Esophagus squamous epithelium (tissue), 5 donors: ENCODE measurements around the gene DLAT. TPM values are rescaled to one million over a fixed set of nuclear protein-coding genes. Genes with fewer than 3 reads are reported as not detected.

Experiments used
- DNase-seq: peaks from one replicate; lab custom pipeline; 2025; lab: John Stamatoyannopoulos, UW
- H3K27ac ChIP-seq, 4 donors: fragments of 200-600 bp; sonication (generic); one replicate each; pipeline ENCODE4 v1.5.1; 2016 to 2019; ENCODE audit warnings: mild to moderate bottlenecking in 1 of 4
- H3K27me3 ChIP-seq, 4 donors: fragments of 200-600 bp; sonication (generic); 1 replicate in 3 of 4; 2 replicates in 1 of 4; pipeline versions ENCODE4 v1.5.1 to v1.6.0; 2017 to 2021; ENCODE audit warnings: antibody characterized with exemption in 1 of 4
- H3K36me3 ChIP-seq, 3 donors: fragments of 200-600 bp; sonication (generic); one replicate each; pipeline ENCODE4 v1.5.1; 2016 to 2019
- H3K4me1 ChIP-seq, 3 donors: fragments of 200-600 bp; sonication (generic); one replicate each; pipeline ENCODE4 v1.5.1; 2017 to 2019
- H3K4me3 ChIP-seq, 4 donors: fragments of 200-600 bp; sonication (generic); 1 replicate in 3 of 4; 2 replicates in 1 of 4; pipeline ENCODE4 v1.5.1; 2016 to 2019; ENCODE audit warnings: mild to moderate bottlenecking in 2 of 4, moderate library complexity in 1 of 4
- H3K9me3 ChIP-seq, 3 donors: fragments of 200-600 bp; sonication (generic); one replicate each; pipeline ENCODE4 v1.5.1; 2016 to 2019
- POLR2A ChIP-seq, 4 donors: fragments of 450-650 bp; IDR thresholded peaks; one replicate each; pipeline ENCODE4 v1.6.1; 2017; ENCODE audit warnings: antibody characterized with exemption in 4 of 4, mild to moderate bottlenecking in 4 of 4, moderate library complexity in 3 of 4
- WGBS, 2 donors: methylation state at CpG; one replicate each; pipeline ENCODE4 v1.1.5; 2018; 5-methylcytosine and 5-hydroxymethylcytosine counted together
- intact Hi-C: fragments of 100-400 bp; cut with DNase I; formaldehyde crosslinking; loops from one replicate; pipeline ENCODE4 v1.15.0; 2022
- small RNA-seq, 4 donors: library from RNA; depleted of rRNA; stranded (forward); fragments of <200 nt; gene quantifications; one replicate each; pipeline ENCODE3, GENCODE V24; 2016
- total RNA-seq, 4 donors: library from RNA; depleted of rRNA; stranded (reverse); fragments of >200 nt; gene quantifications; one replicate each; pipeline ENCODE4 v1.1.0, GENCODE V29; 2016
- TF ChIP-seq, protein P1 (sequence below), 6 experiments: fragments of 450-650 bp in 4 of 6; fragments of 200-600 bp in 2 of 6; sonication (generic) in 2 of 6; IDR thresholded peaks; one replicate each; pipeline ENCODE4 v1.5.1; 2016 to 2019; ENCODE audit warnings: antibody characterized with exemption in 6 of 6, mild to moderate bottlenecking in 4 of 6, moderate library complexity in 4 of 6
- donor health status: DM: yes; HTN: yes; CAD: no.

The DLAT gene
- total RNA-seq, 4 donors from 2014 or later: 28.9 to 56.5 (median 39.4) TPM

DNA sequence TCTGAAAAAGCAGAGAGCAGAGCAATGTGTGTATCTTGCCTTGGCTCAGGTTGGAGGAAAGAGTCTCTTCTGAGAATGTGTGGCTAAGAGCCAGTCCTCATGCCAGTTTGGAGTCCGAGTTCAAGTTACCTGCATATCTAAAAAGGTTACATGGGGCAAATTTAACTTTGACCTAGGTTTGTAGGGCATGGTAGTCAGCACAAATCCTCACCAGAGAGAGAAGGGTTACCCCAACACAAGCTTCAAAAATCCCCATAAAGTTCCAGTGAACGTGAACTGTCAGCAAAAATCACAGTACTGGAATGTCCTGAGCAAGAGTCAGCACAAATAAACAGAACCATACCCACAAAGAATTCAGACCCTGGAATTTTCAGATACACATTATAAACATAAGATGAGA, 75.3 kb downstream of the DLAT start:
- Histone ChIP-seq H3K9me3 (no peaks in the 10 kb centered on the region), H3K4me1 (peaks cover 0 to 25% (median 0%) of the 10 kb centered on the region in 3 donors), H3K36me3 (peaks cover 0 to 50% (median 5%) of the 10 kb centered on the region in 3 donors), H3K27ac (no peak overlapping the region), H3K27me3 (no peaks in the 10 kb centered on the region), H3K4me3 (no peak overlapping the region)
- no peak for DNase-seq
- TF ChIP-seq, protein P1, sequence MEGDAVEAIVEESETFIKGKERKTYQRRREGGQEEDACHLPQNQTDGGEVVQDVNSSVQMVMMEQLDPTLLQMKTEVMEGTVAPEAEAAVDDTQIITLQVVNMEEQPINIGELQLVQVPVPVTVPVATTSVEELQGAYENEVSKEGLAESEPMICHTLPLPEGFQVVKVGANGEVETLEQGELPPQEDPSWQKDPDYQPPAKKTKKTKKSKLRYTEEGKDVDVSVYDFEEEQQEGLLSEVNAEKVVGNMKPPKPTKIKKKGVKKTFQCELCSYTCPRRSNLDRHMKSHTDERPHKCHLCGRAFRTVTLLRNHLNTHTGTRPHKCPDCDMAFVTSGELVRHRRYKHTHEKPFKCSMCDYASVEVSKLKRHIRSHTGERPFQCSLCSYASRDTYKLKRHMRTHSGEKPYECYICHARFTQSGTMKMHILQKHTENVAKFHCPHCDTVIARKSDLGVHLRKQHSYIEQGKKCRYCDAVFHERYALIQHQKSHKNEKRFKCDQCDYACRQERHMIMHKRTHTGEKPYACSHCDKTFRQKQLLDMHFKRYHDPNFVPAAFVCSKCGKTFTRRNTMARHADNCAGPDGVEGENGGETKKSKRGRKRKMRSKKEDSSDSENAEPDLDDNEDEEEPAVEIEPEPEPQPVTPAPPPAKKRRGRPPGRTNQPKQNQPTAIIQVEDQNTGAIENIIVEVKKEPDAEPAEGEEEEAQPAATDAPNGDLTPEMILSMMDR (IDR thresholded peaks at IDR 0.05): no peak
- TF ChIP-seq POLR2A (IDR thresholded peaks at IDR 0.05): no peak
- 68 to 69% methylated on average over 2 of the region's 2 CpGs for WGBS, 2 donors
- intact Hi-C loops: no loop called here

- H3K27me3 ChIP-seq: no peaks in the 10 kb centered on the region
- peaks cover 0 to 25% (median 0%) of the 10 kb centered on the region in 3 donors for H3K4me1 ChIP-seq
- no peaks in the 10 kb centered on the region for H3K9me3 ChIP-seq
- no peak for TF ChIP-seq POLR2A (IDR thresholded peaks at IDR 0.05)
- TF ChIP-seq, protein P1 (IDR thresholded peaks at IDR 0.05): no peak
- intact Hi-C loops: no loop called here
- 74 to 77% methylated on average over 6 of the region's 6 CpGs for WGBS, 2 donors
- H3K36me3 ChIP-seq: peaks cover 0 to 30% (median 0%) of the 10 kb centered on the region in 3 donors
- H3K27ac ChIP-seq: peak overlapping the region in 3 of 4 donors; percentile 11 to 67 (median 45)
- DNase-seq: no peak
- no peak overlapping the region for H3K4me3 ChIP-seq
Measured at GRCh38 chr11:112103446-112103845, 78.2 kb downstream of the DLAT start.

DNA sequence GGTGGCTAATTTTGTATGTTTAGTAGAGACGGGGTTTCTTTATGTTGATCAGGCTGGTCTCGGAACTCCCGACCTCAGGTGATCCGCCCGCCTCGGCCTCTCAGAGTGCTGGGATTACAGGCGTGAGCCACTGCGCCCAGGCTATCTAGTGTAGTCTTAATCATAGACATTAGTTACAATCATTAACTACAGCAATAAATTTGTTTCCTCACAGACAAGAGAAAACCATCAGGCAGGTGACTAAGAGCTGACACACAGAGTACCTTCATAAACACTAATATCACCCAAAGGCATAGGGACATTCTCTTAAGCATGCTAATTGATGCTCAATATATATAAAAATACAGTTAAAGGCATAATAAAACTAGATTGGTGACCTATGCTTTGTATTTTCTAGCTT, 80.9 kb downstream of the DLAT start:
- 65 to 82% methylated on average over 8 of the region's 8 CpGs for WGBS, 2 donors
- no peak for TF ChIP-seq POLR2A (IDR thresholded peaks at IDR 0.05)
- TF ChIP-seq, protein P1 (IDR thresholded peaks at IDR 0.05): no peak
- Histone ChIP-seq H3K9me3 (no peaks in the 10 kb centered on the region), H3K27me3 (no peaks in the 10 kb centered on the region), H3K36me3 (peaks cover 0 to 10% (median 0%) of the 10 kb centered on the region in 3 donors), H3K4me3 (no peak overlapping the region), H3K27ac (no peak overlapping the region), H3K4me1 (peaks cover 0 to 25% (median 0%) of the 10 kb centered on the region in 3 donors)
- intact Hi-C loops: no loop called here
- DNase-seq: no peak

Small RNAs within 50 kb of the gene (small RNA-seq; reads per million reads assigned to genes)
- gene AP000907.3 (0 reads per million in 4 donors), gene RNU6-893P (0 reads per million in 4 donors)

Other genes with a start within 250 kb of the DLAT start
- gene ALG9, start 153.8 kb upstream of the DLAT start, total RNA-seq: 10 to 100 TPM; 18.7 to 29.4 (median 21.8) TPM
- 1 to 10 TPM; 1.1 to 3.3 (median 2.8) TPM for gene FDXACB1, start 146.2 kb upstream of the DLAT start, total RNA-seq
- gene CFAP68, start 145.9 kb upstream of the DLAT start, total RNA-seq: 10 to 100 TPM; 12.7 to 28.8 (median 17.7) TPM
- gene CRYAB, start 113.6 kb upstream of the DLAT start, total RNA-seq: 10 to 100 TPM; 22.9 to 85.0 (median 45.2) TPM
- under 1 TPM in 1 of 4 donors, not detected in 3; 0.19 TPM for gene HSPB2, start 112.7 kb upstream of the DLAT start, total RNA-seq
- 10 to 100 TPM in 1 of 4 donors, 1 to 10 TPM in 3; 2.4 to 10.2 (median 3.7) TPM for gene C11orf52, start 106.5 kb upstream of the DLAT start, total RNA-seq
- gene DIXDC1, start 88.1 kb upstream of the DLAT start, total RNA-seq: 10 to 100 TPM in 2 of 4 donors, 1 to 10 TPM in 2; 2.8 to 26.1 (median 9.2) TPM
- 1 to 10 TPM; 1.7 to 3.3 (median 2.8) TPM for gene PIH1D2, start 48.6 kb downstream of the DLAT start, total RNA-seq
- gene NKAPD1, start 48.9 kb downstream of the DLAT start, total RNA-seq: 10 to 100 TPM in 3 of 4 donors, 1 to 10 TPM in 1; 8.2 to 19.4 (median 13.7) TPM
- 10 to 100 TPM; 43.5 to 65.3 (median 62.1) TPM for gene TIMM8B, start 61.3 kb downstream of the DLAT start, total RNA-seq
- 100 to 1,000 TPM in 3 of 4 donors, 10 to 100 TPM in 1; 78.5 to 155 (median 122) TPM for gene SDHD, start 61.5 kb downstream of the DLAT start, total RNA-seq
- gene IL18, start 138.7 kb downstream of the DLAT start, total RNA-seq: 100 to 1,000 TPM in 2 of 4 donors, 10 to 100 TPM in 2; 43.7 to 125 (median 98.3) TPM
- 1 to 10 TPM in 1 of 4 donors, under 1 TPM in 1, not detected in 2; 0.38 to 2.5 TPM for gene TEX12, start 142.0 kb downstream of the DLAT start, total RNA-seq
- gene BCO2, start 150.1 kb downstream of the DLAT start, total RNA-seq: 10 to 100 TPM in 2 of 4 donors, 1 to 10 TPM in 2; 2.7 to 17.0 (median 9.5) TPM
- gene PTS, start 201.0 kb downstream of the DLAT start, total RNA-seq: 10 to 100 TPM; 18.4 to 41.8 (median 38.0) TPM
- not detected for gene PLET1, start 235.5 kb downstream of the DLAT start, total RNA-seq